Measurements from ENCODE around the gene ADCYAP1R1. TPM values are rescaled to one million over a fixed set of nuclear protein-coding genes. Genes with fewer than 3 reads are reported as not detected.

The ADCYAP1R1 gene
- total RNA-seq, 1 donor from 2014 or later = not detected

DNA sequence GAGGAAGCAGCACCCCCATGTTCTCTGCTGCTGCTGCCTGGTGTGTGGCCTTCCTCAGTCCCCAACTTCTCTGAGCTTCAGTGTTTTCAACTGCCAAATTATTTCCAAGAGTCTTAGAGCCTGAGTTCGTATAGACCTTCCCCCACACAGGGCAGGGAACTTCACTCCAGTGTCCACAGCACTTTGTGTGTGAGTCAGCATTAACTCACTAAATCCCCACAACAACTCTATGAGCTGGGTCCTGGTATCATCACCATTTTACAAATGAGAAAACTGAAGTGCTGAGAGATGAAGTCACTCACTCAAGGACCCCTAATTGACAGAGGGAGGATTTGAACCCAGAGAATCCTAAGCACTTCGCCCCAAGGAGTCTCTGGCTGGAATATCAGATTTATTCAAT lies 48.3 kb downstream of the ADCYAP1R1 start:
- no peak for DNase-seq (ENCODE audit: low read depth)
- no peak overlapping the region for H3K4me3 ChIP-seq (ENCODE audit: low read depth, low read length)
- TF ChIP-seq, protein P1, sequence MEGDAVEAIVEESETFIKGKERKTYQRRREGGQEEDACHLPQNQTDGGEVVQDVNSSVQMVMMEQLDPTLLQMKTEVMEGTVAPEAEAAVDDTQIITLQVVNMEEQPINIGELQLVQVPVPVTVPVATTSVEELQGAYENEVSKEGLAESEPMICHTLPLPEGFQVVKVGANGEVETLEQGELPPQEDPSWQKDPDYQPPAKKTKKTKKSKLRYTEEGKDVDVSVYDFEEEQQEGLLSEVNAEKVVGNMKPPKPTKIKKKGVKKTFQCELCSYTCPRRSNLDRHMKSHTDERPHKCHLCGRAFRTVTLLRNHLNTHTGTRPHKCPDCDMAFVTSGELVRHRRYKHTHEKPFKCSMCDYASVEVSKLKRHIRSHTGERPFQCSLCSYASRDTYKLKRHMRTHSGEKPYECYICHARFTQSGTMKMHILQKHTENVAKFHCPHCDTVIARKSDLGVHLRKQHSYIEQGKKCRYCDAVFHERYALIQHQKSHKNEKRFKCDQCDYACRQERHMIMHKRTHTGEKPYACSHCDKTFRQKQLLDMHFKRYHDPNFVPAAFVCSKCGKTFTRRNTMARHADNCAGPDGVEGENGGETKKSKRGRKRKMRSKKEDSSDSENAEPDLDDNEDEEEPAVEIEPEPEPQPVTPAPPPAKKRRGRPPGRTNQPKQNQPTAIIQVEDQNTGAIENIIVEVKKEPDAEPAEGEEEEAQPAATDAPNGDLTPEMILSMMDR (conservative IDR thresholded peaks at IDR 0.05; ENCODE audit: low read depth, low read length) = no peak

DNA sequence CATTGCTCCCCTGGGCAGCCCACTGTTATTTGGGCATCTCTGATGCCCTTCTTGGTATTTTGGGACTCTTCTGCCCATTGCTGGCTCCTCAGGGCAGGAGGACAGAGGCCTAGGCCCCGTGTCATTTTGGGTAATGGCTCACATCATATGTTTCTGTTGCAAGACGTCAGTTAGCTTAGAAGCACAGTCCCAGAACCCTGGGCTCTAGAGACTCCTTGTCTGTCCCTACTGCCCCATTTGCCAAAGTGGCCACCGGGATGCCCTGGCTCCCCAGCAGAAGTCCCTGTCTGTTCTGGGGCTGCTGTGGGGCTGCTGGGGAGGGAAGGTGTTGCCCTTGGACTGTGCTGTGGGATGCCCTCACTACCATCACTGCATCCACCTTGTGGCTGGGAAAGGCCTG lies 48.8 kb downstream of the ADCYAP1R1 start:
- no peak for DNase-seq (ENCODE audit: low read depth)
- TF ChIP-seq, protein P1 (conservative IDR thresholded peaks at IDR 0.05; ENCODE audit: low read depth, low read length) = no peak

DNA sequence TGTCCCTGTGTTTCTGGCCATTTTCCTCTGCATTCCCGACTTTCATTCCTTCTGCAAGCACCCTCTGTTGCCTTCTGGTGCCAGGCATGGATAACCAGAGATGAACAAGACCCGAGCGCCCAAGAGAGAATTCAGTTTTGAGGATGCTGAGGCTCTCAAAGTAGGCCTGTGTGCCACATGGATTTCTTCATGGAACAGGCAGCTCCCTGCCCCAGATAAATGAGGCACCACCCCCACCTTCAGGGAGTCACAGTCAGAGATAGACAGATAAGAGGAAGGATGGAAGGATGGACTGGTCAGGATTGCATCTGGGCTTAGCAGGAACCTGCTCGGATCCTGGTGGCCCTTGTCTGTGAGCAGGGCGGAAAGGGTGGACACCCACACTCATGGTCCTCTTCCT lies 49.4 kb downstream of the ADCYAP1R1 start:
- DNase-seq (ENCODE audit: low read depth) = no peak
- TF ChIP-seq, protein P1 (conservative IDR thresholded peaks at IDR 0.05; ENCODE audit: low read depth, low read length) = no peak
- H3K4me3 ChIP-seq (ENCODE audit: low read depth, low read length) = no peak overlapping the region

More for the DNA sequence above, 48.8 kb downstream of the ADCYAP1R1 start:
- no peak overlapping the region for H3K4me3 ChIP-seq (ENCODE audit: low read depth, low read length)

DNA sequence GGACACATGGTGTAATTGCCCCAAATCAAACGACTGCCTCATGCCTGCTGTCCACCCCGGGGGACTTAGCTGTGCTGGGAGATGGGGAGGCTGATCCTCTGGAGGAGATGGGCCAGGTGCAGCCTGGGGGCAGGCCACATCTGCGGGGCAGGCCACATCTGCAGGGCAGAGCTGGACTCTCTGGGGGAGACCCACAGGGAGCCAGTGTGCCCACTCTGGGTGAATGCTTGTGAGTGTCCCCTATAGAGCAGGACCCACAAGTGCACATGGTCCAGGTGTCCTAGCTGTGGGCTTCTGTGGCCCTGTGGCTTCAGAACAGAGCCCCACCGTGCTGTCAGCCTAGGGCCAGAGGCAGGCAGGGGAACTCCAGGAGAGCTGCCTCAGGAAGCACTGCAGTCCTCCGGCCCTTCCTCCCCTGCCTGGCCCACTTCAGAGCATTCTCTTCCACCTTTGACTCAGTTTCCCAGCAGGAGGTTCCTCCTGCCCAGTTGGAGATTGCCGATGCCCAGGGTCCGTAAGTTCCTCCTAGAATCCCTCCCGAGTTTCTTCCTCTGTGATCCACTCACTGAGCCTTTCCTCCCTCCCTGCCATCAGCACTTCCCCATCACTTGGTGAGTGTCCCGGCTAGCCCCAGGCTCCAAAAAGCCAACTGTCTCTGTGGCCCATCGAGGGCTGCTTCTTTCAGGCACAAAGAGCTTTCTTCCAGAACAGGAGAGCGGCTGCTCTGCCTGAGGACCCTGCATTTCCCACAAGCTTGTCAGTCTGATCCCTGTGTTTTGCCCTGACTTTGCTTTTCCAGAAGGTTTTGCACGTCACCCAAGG lies 50.3 kb downstream of the ADCYAP1R1 start:
- DNase-seq (ENCODE audit: low read depth) = no peak
- no peak overlapping the region for H3K4me3 ChIP-seq (ENCODE audit: low read depth, low read length)
- TF ChIP-seq, protein P1 (conservative IDR thresholded peaks at IDR 0.05; ENCODE audit: low read depth, low read length) = no peak

DNA sequence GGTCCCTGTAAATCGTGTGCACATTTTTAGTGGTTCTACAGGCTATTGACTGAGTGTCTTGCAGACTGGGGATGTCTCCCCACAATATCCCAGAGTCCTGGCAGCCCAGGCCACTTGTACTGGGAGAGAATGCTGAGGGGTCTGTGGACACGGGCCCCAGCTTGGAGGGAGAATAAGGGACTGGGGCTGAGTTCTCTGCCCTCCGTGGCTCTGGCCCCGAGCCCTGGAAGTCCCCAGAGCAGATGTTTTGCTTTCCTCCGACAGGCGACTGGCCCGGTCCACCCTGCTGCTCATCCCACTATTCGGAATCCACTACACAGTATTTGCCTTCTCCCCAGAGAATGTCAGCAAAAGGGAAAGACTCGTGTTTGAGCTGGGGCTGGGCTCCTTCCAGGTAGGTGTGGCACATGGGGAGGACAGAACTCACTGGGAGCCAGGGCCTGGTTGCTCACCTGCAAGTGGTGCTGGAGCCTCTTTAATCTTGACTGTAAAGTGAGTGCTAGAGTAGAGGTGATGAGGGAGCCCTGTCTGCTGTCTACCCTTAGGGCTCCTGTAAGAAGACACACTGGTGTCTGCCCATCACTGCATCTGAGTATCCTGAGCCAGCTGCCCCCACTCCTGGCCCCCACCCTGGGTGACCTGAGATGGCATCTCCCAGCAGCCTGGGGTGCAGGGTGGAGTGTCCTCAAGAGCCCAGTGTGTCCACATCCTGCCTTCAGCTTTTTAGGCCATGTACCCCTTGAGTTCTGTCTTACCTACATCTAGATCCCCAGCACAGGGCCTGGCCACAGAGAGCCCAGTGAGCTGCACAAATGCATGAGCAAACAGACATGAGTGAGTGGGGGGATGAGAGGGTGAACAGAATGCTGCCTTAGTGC lies 51.1 kb downstream of the ADCYAP1R1 start:
- no peak overlapping the region for H3K4me3 ChIP-seq (ENCODE audit: low read depth, low read length)
- TF ChIP-seq, protein P1 (conservative IDR thresholded peaks at IDR 0.05; ENCODE audit: low read depth, low read length) = no peak
- no peak for DNase-seq (ENCODE audit: low read depth)

DNA sequence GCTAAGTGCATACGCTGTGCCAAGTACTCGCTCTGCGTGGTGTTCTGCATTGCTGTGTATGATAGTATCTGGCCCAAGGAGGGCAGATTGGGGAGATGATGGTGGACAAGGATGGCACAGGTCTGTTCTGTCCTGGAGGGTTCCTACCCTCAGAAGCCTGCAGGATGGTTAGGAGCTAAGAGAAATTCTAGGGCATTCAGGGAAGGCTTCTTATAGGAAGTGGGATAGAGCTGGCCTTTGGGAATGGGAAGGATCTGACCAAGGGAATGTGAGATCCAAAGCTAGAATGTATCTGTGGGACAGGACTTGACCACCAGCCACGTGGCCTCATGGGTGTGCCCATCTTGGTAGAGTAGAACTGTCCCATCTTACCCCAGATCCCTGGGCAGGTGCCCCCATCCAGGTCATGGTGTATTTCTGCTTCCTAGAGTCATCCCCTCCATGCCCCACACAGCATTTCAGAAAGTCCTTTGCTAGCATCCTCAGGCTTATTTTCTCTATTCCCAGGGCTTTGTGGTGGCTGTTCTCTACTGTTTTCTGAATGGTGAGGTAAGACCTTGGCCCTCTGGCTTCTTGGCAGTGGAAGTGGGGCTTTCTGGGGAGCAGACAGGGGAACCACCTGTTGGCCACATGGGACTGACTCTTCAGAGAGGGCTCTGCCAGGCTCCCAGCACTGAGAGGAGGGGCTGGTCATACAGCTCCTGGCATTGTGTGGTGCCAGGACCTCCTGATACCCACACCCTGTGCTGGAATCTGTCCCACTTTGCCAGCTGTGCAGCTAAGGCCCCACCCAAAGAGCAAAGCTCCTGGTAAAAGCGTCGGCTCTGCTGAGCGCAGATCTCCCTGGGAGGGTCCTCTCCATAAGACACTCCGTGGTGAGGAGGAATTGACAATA lies 52.5 kb downstream of the ADCYAP1R1 start:
- no peak for DNase-seq (ENCODE audit: low read depth)
- TF ChIP-seq, protein P1 (conservative IDR thresholded peaks at IDR 0.05; ENCODE audit: low read depth, low read length) = no peak
- H3K4me3 ChIP-seq (ENCODE audit: low read depth, low read length) = no peak overlapping the region

Data from epithelial cell of proximal tubule (primary cell).